ENCODE measurements around the gene VPS4A. TPM values are rescaled to one million over a fixed set of nuclear protein-coding genes. Genes with fewer than 3 reads are reported as not detected.

VPS4A gene
- total RNA-seq, 1 donor from 2014 or later, result 38.9 TPM

DNA sequence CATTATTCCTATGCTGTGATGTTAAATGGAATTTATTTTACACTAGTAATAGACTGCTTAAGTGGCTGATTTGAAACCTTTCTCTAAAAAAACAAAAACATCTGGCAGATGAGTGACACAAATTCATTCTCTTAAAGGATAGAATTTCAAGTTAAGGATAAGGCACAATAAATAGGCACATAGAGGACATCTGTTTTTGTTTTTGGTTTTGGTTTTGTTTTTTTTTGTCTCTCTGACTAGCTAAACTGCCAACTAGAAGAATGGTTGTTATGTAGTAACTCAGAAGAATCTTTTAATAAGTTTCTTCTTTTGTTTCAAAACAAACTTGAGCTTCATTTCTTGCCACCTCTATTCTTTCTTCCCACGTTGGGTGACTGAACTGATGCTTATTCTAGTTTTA, 5.1 kb upstream of the VPS4A start:
- TF ChIP-seq, protein P1, sequence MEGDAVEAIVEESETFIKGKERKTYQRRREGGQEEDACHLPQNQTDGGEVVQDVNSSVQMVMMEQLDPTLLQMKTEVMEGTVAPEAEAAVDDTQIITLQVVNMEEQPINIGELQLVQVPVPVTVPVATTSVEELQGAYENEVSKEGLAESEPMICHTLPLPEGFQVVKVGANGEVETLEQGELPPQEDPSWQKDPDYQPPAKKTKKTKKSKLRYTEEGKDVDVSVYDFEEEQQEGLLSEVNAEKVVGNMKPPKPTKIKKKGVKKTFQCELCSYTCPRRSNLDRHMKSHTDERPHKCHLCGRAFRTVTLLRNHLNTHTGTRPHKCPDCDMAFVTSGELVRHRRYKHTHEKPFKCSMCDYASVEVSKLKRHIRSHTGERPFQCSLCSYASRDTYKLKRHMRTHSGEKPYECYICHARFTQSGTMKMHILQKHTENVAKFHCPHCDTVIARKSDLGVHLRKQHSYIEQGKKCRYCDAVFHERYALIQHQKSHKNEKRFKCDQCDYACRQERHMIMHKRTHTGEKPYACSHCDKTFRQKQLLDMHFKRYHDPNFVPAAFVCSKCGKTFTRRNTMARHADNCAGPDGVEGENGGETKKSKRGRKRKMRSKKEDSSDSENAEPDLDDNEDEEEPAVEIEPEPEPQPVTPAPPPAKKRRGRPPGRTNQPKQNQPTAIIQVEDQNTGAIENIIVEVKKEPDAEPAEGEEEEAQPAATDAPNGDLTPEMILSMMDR (IDR thresholded peaks at IDR 0.05; ENCODE audit: partially characterized antibody, unreplicated experiment), result no peak
- H3K27me3 Mint-ChIP-seq (ENCODE audit: unreplicated experiment), result peaks cover 6% of the 10 kb centered on the region
- H3K4me3 Mint-ChIP-seq (ENCODE audit: unreplicated experiment), result no peak overlapping the region
- peaks cover 4% of the 10 kb centered on the region for H3K4me1 Mint-ChIP-seq (ENCODE audit: low read depth, unreplicated experiment)
- peaks cover 3% of the 10 kb centered on the region for H3K9me3 Mint-ChIP-seq (ENCODE audit: unreplicated experiment)
- no peak overlapping the region for H3K27ac Mint-ChIP-seq (ENCODE audit: unreplicated experiment)
- DNase-seq, result no peak
- no peaks in the 10 kb centered on the region for H3K36me3 Mint-ChIP-seq (ENCODE audit: unreplicated experiment)

DNA sequence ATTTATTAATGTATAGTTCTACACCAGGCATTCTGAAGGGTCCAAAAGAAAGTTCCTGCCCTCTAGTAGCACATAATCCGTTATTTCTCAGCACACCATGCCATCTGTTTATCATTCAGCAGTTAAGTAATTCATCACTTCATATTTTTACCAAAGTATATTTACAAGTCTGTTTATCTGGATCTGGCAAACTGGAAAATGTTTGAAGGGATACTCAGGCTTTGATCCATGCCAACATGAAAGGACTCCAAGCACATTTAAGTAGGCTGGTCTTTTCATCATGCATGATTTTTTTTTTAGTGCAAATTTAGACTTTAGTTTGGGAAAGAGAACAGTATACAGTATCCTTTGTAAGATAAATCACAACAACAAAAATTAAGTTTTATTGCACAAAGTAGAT, 4.1 kb upstream of the VPS4A start:
- no peak overlapping the region for H3K4me3 Mint-ChIP-seq (ENCODE audit: unreplicated experiment)
- peaks cover 7% of the 10 kb centered on the region for H3K9me3 Mint-ChIP-seq (ENCODE audit: unreplicated experiment)

DNA sequence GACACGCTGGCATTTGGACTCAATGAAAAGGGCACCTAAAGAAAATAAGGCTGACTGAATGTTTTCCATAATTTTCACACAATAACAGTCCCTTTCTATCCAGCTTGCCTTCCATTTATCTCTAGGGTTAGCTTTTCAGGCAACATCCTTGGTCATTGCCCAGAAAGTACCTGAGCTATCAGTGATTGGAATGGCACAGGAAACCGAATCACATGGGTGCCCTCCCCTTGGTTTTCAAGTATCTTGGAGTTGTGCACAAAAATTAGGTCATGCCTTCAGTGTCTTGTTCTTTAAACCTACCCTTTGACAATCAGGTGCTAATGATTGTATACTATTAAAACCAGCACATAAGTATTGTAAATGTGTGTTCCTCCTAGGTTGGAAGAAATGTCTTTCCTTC, 3.3 kb upstream of the VPS4A start:
- Mint-ChIP-seq H3K27ac (ENCODE audit: unreplicated experiment) (no peak overlapping the region), H3K4me3 (ENCODE audit: unreplicated experiment) (no peak overlapping the region), H3K36me3 (ENCODE audit: unreplicated experiment) (no peaks in the 10 kb centered on the region), H3K27me3 (ENCODE audit: unreplicated experiment) (peaks cover 10% of the 10 kb centered on the region), H3K9me3 (ENCODE audit: unreplicated experiment) (peaks cover 9% of the 10 kb centered on the region), H3K4me1 (ENCODE audit: low read depth, unreplicated experiment) (peaks cover 4% of the 10 kb centered on the region)
- no peak for DNase-seq
- TF ChIP-seq, protein P1 (IDR thresholded peaks at IDR 0.05; ENCODE audit: partially characterized antibody, unreplicated experiment), result no peak

More for the DNA sequence above, 4.1 kb upstream of the VPS4A start:
- no peaks in the 10 kb centered on the region for H3K36me3 Mint-ChIP-seq (ENCODE audit: unreplicated experiment)
- TF ChIP-seq, protein P1 (IDR thresholded peaks at IDR 0.05; ENCODE audit: partially characterized antibody, unreplicated experiment), result no peak
- peaks cover 10% of the 10 kb centered on the region for H3K27me3 Mint-ChIP-seq (ENCODE audit: unreplicated experiment)
- no peak overlapping the region for H3K27ac Mint-ChIP-seq (ENCODE audit: unreplicated experiment)
- DNase-seq, result no peak
- peaks cover 4% of the 10 kb centered on the region for H3K4me1 Mint-ChIP-seq (ENCODE audit: low read depth, unreplicated experiment)

DNA sequence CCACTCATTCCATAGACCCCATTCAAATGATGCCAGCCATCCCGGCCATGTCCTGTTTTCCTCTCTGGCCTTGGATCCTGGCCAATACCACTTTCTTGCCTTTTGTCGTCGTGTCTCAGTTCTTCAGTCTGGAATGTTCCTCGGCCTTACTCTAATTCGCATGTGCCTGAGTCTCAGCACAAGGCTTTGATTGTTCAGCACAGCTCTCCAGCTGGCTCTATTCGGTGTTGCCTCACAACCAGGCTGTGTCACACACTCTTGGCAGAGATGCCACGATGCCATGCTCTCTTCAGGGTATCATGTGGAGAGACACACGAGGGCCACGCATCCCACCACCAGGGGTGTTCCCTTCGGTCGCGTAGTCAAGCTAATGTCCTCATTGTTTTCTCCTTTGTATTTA, 1.8 kb upstream of the VPS4A start:
- DNase-seq, result no peak
- Mint-ChIP-seq H3K27me3 (ENCODE audit: unreplicated experiment) (peaks cover 13% of the 10 kb centered on the region), H3K27ac (ENCODE audit: unreplicated experiment) (no peak overlapping the region), H3K36me3 (ENCODE audit: unreplicated experiment) (no peaks in the 10 kb centered on the region), H3K4me3 (ENCODE audit: unreplicated experiment) (no peak overlapping the region), H3K9me3 (ENCODE audit: unreplicated experiment) (peaks cover 9% of the 10 kb centered on the region), H3K4me1 (ENCODE audit: low read depth, unreplicated experiment) (peaks cover 5% of the 10 kb centered on the region)
- TF ChIP-seq, protein P1 (IDR thresholded peaks at IDR 0.05; ENCODE audit: partially characterized antibody, unreplicated experiment), result no peak

DNA sequence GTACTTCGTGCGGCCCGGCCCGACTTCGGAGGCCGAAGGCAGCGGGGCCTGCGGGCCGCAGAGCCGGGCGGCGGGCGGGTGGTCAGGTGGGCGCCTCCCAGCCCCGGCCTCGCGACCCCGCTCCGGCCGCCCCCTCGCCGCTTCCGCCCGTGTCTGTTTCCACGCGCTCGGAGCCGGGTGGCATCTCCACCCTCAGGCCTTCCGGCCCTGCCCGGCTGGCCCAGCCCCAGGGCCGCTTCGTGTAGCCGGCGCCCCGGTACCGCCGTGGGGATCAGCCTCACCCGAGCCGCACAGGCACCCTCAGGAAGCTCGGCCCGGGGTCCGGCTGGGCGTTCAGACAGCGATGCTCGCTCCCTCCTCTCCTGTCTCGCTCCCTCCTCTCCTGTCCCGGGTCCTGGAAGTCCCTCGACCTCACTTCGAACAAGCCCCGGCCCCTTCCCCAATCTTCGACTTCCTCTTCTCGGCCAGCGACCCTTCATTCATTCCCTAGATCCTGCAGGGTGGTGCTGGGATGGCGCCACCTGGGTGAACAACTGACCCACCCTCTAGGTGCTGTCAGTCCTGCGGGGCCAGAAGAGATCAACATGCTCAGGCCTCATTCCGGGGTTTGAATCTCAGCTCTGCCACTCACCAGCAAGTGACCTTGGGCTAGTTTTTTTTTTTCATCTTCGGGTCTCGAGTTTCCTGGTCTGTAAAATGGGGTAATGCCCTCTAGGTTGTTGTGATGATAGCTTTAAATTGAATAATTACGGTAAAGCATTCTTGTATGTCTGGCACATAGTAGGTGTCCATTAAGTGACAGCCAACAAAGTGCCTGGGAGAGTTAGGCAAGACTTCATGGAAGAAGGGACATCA, 610 bp downstream of the VPS4A start:
- H3K4me3 Mint-ChIP-seq (ENCODE audit: unreplicated experiment), result peak overlapping the region; percentile 100
- no peaks in the 10 kb centered on the region for H3K36me3 Mint-ChIP-seq (ENCODE audit: unreplicated experiment)
- H3K27me3 Mint-ChIP-seq (ENCODE audit: unreplicated experiment), result peaks cover 15% of the 10 kb centered on the region
- peaks cover 13% of the 10 kb centered on the region for H3K9me3 Mint-ChIP-seq (ENCODE audit: unreplicated experiment)
- H3K27ac Mint-ChIP-seq (ENCODE audit: unreplicated experiment), result peak overlapping the region; percentile 97
- TF ChIP-seq, protein P1 (IDR thresholded peaks at IDR 0.05; ENCODE audit: partially characterized antibody, unreplicated experiment), result no peak
- H3K4me1 Mint-ChIP-seq (ENCODE audit: low read depth, unreplicated experiment), result peaks cover 12% of the 10 kb centered on the region
- peak; percentile 60 for DNase-seq

Data from glutamatergic neuron (in vitro differentiated cells).